SH-SY5Y (cell line): ENCODE results near the gene AP5Z1.

ENCODE experiments used
- GATA2 ChIP-seq: IDR thresholded peaks from 2 replicates; pipeline ENCODE4 v1.6.1; 2011; ENCODE audit warnings: mild to moderate bottlenecking, low read depth, low read length
- GATA3 ChIP-seq: IDR thresholded peaks from 2 replicates; pipeline ENCODE4 v1.6.1; 2011; ENCODE audit warnings: low read depth, mild to moderate bottlenecking, low read length, moderate library complexity

GRCh38 chr7:4838626-4839334 lies 63.4 kb downstream of the AP5Z1 start:
- TF ChIP-seq GATA2 (no peak), GATA3 (no peak)
